Thoracic aorta (tissue), 2 donors: ENCODE measurements around the gene RPS15. TPM values are rescaled to one million over a fixed set of nuclear protein-coding genes. Genes with fewer than 3 reads are reported as not detected.

Experiments used
- ATAC-seq: fragments of 150-250 bp; one replicate; pipeline ENCODE4 v1.8.0; 2017; ENCODE audit warnings: low read depth; ENCODE audit not compliant: insufficient number of reproducible peaks, low FRiP score
- DNase-seq: peaks from one replicate; pipeline ENCODE4 v3.0.0-alpha.2; 2020; ENCODE audit warnings: low spot score
- H3K27ac ChIP-seq, 2 donors: fragments of 200-600 bp; sonication (generic); 1 replicate in 1 of 2; 2 replicates in 1 of 2; pipeline ENCODE4 v1.5.1; 2016; ENCODE audit warnings: mild to moderate bottlenecking in 2 of 2, moderate library complexity in 2 of 2
- H3K27me3 ChIP-seq: fragments of 200-600 bp; sonication (generic); replicated peaks from 2 replicates; pipeline ENCODE4 v1.6.0; 2016; ENCODE audit warnings: mild to moderate bottlenecking; ENCODE audit not compliant: insufficient read depth
- H3K36me3 ChIP-seq: fragments of 200-600 bp; sonication (generic); one replicate; pipeline ENCODE4 v1.5.1; 2016
- H3K4me1 ChIP-seq, 2 donors: fragments of 200-600 bp; sonication (generic); 1 replicate in 1 of 2; 2 replicates in 1 of 2; pipeline versions ENCODE4 v1.5.1 to v1.6.0; 2016; ENCODE audit warnings: low read depth in 2 of 2, mild to moderate bottlenecking in 1 of 2; ENCODE audit not compliant: control insufficient read depth in 1 of 2
- H3K4me3 ChIP-seq: fragments of 200-600 bp; sonication (generic); 2 replicates; pipeline ENCODE4 v1.5.1; 2016; ENCODE audit warnings: mild to moderate bottlenecking
- H3K9me3 ChIP-seq: fragments of 200-600 bp; sonication (generic); 2 replicates; pipeline ENCODE4 v1.5.1; 2016
- CTCF ChIP-seq: fragments of 200-600 bp; sonication (generic); IDR thresholded peaks from one replicate; pipeline ENCODE4 v1.5.1; 2019; ENCODE audit warnings: antibody characterized with exemption
- total RNA-seq, 2 donors: library from RNA; depleted of rRNA; stranded (reverse); fragments of >200 nt; gene quantifications; one replicate each; pipeline versions ENCODE4 v1.1.0 to v1.2.3, GENCODE V29; 2016

RPS15 gene
- total RNA-seq, 2 donors from 2014 or later = 1,512 to 2,119 TPM

DNA sequence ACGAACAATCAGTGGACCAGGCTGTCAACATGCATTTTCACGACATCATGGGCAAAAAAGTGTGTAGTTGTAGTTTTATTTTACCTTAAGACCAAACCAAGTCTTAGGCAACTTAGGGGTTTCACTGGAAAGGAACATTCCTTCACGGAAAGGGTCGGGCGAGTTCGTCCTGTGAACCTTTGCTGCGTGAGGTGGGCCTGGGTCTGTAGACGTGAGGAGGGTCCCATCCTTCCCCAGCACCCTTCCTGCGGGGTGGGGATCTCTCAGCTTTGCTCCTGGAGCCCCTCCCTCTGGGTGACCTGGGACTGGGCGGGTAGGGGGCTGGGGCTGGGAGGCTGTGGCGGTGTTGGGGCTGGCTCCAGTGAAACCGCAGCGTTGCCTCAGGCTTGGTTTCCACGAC, 12.3 kb upstream of the RPS15 start:
- no peaks in the 10 kb centered on the region for H3K4me1 ChIP-seq
- TF ChIP-seq CTCF = no peak
- H3K27ac ChIP-seq = no peak overlapping the region
- H3K36me3 ChIP-seq = peaks cover 69% of the 10 kb centered on the region
- H3K4me3 ChIP-seq = no peak overlapping the region
- ATAC-seq = no peak
- no peak for DNase-seq
- no peaks in the 10 kb centered on the region for H3K27me3 ChIP-seq
- H3K9me3 ChIP-seq = no peaks in the 10 kb centered on the region

DNA sequence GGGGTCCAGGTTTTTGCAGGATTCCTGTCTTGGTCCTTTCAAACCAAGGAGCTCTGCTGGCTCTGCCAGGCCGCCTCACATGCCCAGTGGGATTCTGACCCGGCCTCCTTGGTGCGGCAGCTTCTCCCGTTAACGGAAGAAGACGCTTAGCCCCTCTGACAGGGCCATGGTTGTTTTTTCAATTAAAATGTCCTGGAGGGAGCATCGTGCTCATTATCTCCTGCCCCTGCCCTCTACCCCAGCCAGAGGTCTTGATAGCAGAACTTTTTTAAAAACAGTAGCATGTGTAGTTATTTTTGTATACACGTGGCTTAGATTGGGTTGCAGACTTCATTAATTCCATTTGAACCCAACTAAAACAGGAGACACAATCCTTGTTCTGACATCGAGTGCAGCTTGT, 11.5 kb upstream of the RPS15 start:
- TF ChIP-seq CTCF = no peak
- no peak for ATAC-seq
- no peaks in the 10 kb centered on the region for H3K9me3 ChIP-seq
- no peak overlapping the region for H3K4me3 ChIP-seq
- H3K36me3 ChIP-seq = peaks cover 64% of the 10 kb centered on the region
- no peak overlapping the region for H3K27ac ChIP-seq
- DNase-seq = no peak
- no peaks in the 10 kb centered on the region for H3K4me1 ChIP-seq
- H3K27me3 ChIP-seq = no peaks in the 10 kb centered on the region

DNA sequence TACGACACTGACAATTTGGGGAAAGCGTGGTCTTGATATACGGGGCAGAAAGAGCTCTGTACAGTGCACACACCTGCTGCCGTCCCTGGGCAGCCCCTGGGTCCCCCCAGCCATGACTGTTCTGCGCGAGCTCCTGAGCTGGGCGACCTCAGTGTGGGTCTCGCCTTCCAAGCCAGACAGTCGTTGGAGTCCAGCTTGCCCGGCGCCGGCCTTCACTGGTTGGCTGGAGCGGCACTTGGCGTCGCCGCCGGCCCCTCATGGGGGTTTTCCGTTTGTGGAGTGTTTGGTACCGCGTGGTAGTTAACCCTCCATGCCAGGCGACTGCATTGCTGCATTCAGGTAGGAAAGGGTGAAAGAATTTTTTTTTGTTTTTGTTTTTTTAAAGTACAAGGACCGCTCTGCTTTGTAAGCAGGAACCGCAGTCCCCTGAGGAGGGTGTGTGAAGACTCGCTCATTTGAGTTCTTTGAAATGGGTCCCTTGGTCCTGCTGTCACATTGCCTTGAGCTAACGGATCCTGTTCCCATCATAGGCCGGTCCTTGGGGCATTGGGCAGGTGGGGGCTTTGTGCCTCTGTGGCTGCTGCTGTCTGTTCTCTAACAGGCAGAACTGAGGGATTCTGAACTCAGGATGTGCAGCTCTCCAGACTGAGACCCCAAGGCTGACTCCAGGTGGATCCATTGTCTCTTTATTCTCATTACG, 10.8 kb upstream of the RPS15 start:
- no peak for TF ChIP-seq CTCF
- no peaks in the 10 kb centered on the region for H3K9me3 ChIP-seq
- ATAC-seq (no peak), DNase-seq (no peak)
- no peak overlapping the region for H3K4me3 ChIP-seq
- H3K4me1 ChIP-seq = no peaks in the 10 kb centered on the region
- no peaks in the 10 kb centered on the region for H3K27me3 ChIP-seq
- H3K27ac ChIP-seq = no peak overlapping the region
- H3K36me3 ChIP-seq = peaks cover 64% of the 10 kb centered on the region

GRCh38 chr19:1428738-1429391, 9.3 kb upstream of the RPS15 start:
- no peaks in the 10 kb centered on the region for H3K4me1 ChIP-seq
- DNase-seq (no peak), ATAC-seq (no peak)
- no peak overlapping the region for H3K27ac ChIP-seq
- H3K4me3 ChIP-seq = no peak overlapping the region
- TF ChIP-seq CTCF = no peak
- H3K9me3 ChIP-seq = no peaks in the 10 kb centered on the region
- no peaks in the 10 kb centered on the region for H3K27me3 ChIP-seq
- peaks cover 62% of the 10 kb centered on the region for H3K36me3 ChIP-seq

DNA sequence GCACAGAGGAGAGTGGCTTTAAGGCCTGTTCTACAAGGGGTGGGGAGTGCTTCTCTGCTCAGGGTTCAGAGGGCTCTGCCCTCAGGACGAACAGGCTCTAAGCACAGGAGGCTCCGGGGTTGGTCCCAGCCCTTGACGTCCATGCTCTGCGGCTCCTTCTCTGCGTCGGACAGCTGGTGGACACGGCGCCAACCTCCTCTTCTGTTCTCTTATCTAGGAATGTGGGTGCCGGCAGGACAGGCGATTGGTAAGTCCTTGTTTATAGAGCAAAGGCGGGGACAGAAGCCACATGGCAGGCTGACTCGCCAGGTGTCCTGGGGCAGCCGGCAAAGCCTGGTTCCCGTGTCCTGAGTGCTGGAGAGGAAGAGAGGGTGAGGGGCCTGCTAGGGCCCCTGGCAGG, 8.4 kb upstream of the RPS15 start:
- H3K9me3 ChIP-seq = no peaks in the 10 kb centered on the region
- no peak overlapping the region for H3K4me3 ChIP-seq
- DNase-seq = no peak
- no peaks in the 10 kb centered on the region for H3K4me1 ChIP-seq
- no peak for TF ChIP-seq CTCF
- peaks cover 63% of the 10 kb centered on the region for H3K36me3 ChIP-seq
- no peak overlapping the region for H3K27ac ChIP-seq
- ATAC-seq = no peak
- no peaks in the 10 kb centered on the region for H3K27me3 ChIP-seq
